Activated gamma-delta T cell treated with Interleukin-2 at 50 U/mL for 16 hours (primary cell): ENCODE results near the gene ILKAP.

ENCODE experiments used
- DNase-seq: peaks from one replicate; pipeline ENCODE4 v3.0.0-alpha.2; 2020

Gene ILKAP

GRCh38 chr2:238133499-238134392, 69.7 kb downstream of the ILKAP start:
- DNase-seq: no peak

DNA sequence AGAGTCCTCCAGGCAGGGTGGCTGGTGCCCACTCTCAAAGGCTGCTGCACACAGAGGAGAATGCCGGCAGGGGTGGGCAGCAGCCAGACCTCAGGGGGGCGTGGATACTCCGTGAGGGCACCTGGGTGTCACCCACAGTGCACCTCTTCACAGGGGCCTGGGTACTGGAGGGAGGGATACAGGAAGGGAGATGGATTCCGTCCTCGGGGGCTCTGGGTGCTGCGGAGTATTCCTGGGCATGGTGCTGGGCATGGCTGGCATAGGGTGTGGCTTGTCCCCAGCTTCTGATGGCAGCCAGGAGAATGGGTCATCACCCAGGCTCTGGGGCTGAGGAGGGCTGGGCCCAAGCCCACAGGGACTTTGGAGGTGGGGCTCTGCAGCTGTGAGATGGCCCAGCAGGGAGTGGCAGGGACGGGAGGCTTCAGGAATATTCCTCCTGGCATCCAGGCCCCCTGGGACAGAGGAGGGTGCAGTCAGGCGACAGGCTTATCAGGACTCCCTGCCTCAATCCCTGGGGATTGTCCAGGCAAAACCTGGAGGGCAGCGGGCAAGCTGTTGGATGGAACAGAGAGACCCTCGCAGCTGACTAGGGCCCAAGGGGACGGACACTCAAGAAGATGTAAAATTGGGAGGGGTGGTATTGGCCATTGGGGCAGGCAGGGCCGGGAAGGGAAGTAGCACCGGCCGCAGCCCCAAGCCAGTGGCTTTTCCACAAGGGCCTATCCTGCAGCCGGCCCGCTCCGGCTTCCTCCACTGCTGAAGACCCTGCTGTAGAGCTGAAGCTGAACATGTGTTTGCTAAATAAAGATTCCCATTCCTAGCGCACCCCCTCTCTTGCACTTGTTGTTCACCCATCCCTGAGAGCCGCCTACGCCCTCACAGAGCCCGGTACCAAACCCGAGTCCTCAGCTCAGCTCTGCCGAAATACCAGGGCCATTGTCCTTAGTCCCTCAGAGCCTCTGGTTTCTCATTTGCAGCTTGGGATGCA, 70.7 kb downstream of the ILKAP start:
- DNase-seq: no peak

DNA sequence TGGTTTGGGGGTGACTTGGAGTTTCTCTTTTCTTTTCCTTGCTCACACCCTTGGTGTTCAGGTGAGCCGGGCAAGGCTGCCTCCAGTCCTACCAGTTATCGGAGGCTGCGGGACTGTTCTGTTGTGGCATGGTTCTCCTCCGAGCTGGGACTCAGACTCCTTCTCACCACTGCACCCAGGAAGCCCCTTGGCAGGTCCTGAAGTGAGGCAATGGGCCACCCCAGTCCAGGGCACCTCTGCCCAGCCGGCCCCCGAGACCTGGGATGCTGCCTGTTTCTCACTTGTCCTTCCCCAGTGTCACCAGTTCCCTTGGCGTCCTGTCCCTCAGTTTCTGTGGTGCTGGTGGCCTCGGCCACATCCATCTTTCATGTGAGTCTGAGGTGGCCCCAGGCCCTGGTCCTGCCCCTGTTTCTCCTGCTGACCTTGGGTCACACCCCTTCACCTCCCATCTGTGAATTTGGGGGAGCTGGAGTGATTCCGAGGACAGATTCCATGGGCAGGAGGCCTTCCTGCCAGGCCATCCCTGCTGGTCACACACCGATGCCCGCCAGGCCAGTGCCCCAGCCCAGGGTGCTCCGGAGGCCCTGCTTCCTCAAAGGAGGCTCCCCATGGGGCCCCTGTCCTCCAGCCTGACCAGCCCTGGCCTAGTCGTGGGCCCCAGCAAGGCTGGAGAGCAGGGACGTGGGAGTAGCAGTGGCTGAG, 71.6 kb downstream of the ILKAP start:
- DNase-seq: no peak

DNA sequence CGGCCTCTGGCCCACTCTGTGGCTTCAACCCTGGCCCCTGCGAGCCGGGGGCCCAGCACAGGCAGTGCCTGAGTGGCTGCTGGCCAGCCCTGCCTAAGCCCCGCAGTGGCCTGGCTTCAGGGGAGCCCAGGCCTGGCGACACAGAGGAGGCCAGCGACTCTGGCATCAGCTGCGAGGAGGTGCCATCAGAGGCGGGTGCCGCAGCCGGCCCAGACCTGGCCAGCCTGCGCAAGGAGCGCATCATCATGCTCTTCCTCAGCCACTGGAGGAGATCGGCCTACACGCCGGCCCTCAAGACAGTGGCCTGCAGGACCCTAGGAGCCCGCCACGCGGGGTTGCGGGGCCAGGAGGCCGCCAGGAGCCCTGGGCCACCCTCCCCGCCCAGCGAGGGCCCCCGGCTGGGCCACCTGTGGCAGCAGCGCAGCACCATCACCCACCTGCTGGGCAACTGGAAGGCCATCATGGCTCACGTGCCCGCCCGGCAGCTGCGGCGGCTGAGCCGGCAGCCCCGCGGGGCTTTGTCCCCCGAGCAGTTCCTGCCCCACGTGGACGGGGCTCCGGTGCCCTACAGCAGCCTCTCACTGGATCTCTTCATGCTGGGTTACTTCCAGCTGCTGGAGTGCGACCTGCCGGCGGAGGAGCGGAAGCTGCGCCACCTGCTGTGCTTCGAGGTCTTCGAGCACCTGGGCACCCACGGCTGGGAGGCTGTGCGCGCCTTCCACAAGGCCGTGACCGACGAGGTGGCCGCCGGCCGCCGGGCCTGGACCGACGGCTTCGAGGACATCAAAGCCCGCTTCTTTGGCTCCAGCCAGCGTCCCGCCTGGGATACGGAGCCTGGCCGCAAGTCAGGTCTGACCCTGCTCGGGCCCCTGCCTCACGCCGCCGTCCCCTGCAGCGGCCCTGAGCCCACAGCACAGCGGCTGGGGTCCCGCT, 72.5 kb downstream of the ILKAP start:
- no peak for DNase-seq

DNA sequence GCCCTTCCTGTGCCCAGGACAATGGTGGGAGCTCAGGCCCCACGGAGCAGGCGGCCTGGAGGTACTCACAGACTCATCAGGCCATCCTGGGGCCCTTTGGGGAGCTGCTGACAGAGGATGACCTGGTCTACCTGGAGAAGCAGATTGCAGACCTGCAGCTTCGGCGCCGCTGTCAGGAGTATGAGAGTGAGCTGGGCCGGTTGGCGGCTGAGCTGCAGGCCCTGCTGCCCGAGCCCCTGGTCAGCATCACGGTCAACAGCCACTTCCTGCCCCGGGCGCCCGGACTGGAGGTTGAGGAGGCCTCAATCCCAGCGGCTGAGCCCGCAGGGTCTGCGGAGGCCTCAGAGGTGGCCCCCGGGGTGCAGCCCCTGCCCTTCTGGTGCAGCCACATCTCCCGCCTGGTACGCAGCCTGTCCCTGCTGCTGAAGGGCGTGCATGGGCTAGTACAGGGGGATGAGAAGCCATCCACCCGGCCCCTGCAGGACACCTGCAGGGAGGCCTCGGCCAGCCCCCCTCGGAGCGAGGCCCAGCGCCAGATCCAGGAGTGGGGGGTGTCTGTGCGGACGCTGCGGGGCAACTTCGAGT, 73.3 kb downstream of the ILKAP start:
- DNase-seq: no peak

DNA sequence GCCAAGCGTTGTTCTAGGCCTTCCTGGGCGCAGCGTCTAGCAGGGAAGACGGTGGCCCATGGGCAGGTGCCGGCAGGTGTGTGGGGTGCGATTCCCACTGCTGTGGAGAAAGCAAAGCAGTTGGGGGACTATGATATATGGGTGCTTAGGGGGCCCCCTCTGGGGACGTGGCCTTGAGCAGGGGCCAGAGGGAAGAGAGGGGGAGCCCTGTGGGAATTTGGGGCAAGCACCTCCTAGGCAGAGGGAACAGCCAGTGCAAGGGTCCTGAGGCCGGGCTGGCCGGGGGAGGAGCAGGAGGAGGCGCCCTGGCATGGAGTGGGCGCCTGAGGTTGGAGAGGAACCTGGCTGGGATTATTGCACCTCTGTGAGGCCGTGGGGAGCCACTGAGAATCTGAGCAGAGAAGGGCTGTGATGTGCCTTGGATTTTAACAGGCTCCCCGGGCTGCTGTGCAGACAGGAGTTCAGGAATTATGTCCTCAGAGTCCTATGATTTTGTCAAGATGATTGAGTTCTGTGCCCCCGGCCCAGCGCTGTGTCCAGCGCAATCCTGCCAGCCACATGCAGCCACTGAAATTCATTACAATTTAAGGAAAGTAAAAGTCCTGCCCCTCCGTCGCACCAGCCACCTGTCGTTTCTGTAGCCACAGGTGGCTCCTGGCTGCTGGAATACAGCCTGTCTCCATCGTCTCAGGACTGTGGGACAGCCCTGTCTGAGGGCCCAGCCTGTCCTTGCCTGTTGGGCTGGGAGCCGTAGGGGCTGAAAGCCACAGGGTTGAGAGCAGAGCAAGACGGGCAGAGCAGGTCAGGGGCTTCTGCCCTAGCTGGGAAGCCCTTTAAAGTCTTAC, 74.1 kb downstream of the ILKAP start:
- no peak for DNase-seq

GRCh38 chr2:238128534-238129001, 74.9 kb downstream of the ILKAP start:
- no peak for DNase-seq

- no peak for DNase-seq
These were observed 75.4 kb downstream of the ILKAP start for GRCh38 chr2:238128061-238128440.

DNA sequence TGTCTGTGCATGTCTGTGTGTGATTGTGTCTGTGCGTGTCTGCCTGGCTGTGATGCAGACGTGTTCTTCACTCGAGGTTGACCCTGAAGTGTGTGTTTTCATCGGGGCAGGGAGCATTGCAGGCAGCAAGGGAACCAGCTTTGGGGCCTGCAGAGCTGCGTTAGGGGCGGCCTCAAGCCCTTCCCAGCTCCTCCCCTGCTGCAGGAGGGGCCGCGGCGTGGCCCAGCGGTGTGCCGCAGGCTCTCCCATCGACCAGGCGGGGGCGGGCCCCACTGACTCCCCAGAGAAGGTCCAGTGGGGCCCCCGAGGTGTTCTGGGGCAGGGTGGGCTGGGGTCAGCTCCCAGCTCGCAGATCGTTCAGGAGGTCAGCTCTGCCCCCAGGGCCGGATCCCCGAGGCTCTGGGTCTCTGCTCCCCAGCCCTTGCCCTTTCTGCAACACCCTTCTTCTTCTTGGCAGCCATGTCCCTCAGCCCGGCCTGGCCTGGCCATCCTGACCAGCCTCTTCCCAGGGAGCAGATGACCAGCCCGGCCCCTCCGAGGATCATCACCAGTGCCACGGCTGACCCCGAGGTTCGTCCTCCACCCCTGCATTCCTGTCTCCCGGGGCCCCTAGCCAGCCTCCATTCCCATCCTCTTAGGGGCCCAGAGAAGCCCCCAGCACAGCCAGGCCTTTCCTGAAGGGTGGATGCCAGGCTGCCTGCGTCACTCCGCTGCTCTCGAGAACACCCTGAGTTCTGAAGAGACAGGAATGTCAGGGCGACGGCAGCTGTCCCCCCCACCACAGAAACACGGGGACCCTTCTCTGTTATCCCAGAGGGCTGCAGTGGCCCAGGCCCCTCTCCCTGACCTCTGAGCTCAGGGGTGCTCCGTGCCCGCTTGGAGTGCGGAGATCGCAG, 76.1 kb downstream of the ILKAP start:
- DNase-seq: no peak

GRCh38 chr2:238126775-238127164, 76.7 kb downstream of the ILKAP start:
- DNase-seq: no peak

DNA sequence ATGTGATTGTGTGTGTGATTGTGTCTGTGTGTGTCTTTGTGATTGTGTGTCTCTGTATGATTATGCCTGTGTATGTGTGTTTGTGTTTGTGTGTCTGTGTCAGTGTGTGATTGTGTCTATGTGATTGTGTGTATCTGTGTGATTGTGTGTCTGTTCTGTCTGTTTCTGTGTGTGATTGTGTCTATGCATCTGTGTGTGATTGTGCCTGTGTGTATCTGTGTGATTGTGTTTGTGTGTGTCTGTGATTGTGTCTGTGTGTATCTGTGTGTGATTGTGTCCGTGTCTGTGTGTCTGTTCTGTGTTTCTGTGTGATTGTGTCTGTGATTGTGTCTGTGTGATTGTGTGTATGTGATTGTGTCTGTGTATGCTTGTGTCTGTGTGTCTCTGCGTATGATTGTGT, 77.2 kb downstream of the ILKAP start:
- no peak for DNase-seq

- DNase-seq: no peak
These were observed 78.2 kb downstream of the ILKAP start for GRCh38 chr2:238125127-238125885.

DNA sequence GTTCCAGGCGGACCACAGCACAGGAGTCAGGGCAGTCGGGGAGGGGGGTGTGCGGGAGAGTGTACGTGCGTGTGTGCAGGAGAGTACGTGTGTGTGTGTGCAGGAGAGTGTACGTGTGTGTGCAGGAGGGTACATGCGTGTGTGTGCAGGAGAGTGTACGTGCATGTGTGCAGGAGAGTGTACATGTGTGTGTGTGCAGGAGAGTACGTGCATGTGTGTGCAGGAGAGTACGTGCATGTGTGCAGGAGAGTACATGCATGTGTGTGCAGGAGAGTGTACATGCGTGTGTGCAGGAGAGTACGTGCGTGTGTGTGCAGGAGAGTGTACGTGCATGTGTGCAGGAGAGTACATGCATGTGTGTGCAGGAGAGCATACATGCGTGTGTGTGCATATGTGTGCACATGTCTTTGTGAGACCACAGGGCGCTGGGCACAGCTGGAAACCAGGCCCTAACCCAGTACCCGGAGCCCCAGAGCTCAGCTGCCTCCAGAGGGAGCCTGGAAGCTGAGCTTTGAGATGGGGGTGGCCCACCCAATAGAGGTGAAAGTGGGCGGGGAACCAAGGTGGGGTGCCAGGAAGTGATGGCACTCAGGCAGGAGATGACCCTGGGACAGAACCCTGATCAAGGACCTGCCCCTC, 78.9 kb downstream of the ILKAP start:
- DNase-seq: no peak

GRCh38 chr2:238123991-238124470, 79.5 kb downstream of the ILKAP start:
- DNase-seq: no peak

DNA sequence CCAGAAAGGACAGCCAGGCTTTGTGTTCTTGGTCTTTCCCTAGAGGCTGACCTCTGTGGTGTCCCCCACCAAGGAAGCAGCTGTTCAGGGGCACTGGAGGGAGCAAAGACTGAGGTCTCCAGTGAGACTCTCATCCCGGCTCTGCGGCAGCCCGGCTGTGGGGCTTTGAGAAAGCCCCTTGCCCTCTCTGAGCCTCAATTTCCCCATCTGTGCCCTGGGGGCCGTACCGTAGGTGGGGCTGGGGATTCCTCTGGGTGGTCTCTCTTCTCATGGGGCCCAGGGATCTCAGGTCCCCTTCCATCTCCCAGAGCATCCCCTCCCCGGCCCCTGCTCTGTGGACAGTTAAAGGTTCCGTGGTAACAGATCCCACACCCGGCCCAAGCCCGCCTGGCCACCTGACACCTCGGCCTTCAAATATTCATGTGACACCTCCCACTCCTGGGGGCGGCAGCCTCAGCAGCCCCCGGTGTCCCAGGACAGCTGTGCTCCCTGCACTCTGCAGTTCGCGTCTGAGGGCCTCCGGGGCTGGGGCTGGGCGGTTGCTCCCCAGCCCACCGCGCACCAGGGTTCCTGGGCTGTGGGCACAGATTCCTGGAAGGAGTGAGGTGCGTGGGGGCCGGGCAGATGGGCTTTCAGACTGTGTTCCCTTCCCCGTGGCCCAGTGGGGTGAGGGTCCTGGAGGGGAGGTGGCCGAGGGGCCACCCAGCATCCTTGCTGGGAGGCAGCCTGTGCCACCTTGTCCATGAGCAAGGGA, 80.1 kb downstream of the ILKAP start:
- no peak for DNase-seq

DNA sequence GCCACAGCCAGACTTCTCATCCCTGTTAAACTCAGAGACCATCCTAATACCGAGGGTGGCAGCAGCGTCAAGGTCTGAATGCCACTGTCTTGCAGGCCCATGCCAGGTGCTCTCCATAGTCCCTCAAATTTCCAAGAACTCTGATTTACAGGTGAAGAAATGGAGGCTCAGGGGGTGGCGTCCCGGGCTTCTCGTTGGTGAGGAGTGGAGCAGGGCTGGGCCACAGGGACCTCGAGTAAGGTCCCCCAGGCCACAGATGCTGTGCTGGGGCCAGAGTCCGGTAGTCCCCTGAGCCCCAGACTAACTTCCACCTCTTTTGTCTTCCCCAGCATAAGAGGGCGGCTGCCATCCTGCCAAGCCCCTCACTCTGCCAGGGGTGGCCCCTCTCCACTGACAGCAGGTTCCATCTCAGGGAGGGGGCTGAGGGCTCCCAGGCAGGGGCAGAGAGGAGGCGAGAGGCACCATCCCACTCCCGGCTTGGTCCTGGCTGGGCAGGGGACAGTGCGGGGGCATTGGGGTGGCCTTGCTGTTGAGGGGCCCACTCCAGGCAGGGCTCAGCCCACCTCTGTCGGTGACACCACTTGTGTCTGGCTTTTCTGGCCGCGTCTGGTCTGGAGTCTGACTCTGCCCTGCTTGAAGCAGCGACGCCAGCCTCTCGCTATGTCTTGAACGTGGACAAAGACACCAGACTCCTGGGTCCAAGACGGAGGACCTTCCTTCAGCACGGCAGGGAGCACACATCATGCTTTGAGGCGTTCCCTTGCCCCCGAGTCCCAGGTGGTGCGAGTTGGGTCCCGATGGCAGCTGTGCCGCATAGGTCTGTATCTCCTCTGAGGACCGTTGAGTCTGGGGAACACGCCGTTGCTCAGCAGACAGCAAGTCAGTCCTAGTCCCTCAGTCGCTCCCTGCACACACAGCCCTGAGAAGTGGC, 80.9 kb downstream of the ILKAP start:
- DNase-seq: no peak
